ENCODE results near the gene ZMIZ1.
"Not testable (repeated sequence)": the region's sequence is repeated elsewhere in the genome, so short reads cannot be mapped to it uniquely, and the experiment has no call there.

ZMIZ1 gene

DNA sequence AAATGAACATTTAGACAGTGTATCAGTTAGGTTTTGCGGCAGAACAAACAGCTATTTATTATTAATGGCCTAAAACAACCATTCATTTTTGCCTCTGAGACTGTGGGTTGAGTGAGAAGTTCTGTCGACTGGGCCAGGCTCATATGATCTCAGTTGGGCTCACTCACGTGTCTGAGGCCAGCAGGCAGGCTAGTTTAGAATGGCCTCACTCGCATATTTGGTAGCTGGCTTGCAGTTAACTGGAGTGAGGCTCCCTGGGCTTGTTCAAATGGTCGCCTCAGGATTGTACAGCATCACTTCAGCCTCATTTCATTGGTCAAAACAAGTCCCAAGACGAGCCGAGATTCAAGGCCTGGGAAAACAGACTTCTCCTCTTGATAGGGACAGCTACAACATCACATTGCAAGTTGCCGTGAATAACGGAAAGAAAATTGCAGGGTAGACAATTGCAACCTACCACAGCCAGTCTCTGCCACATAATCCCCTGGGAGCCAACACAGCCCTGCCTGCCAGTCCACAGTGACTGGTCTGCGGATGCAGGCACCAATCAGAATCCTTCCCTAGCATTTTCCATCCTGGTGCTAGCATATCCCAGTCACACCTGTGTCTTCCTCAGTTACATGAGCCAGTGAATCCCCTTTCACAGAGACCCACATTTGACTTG lies 255.4 kb downstream of the ZMIZ1 start:
- DNase-seq (ENCODE audit: low read depth) = no peak

- no peak for DNase-seq (ENCODE audit: low read depth)
Measured at GRCh38 chr10:79326361-79327089, 257.8 kb downstream of the ZMIZ1 start.

- DNase-seq (ENCODE audit: low read depth) = no peak
Measured at GRCh38 chr10:79327090-79327457, 258.3 kb downstream of the ZMIZ1 start.

DNA sequence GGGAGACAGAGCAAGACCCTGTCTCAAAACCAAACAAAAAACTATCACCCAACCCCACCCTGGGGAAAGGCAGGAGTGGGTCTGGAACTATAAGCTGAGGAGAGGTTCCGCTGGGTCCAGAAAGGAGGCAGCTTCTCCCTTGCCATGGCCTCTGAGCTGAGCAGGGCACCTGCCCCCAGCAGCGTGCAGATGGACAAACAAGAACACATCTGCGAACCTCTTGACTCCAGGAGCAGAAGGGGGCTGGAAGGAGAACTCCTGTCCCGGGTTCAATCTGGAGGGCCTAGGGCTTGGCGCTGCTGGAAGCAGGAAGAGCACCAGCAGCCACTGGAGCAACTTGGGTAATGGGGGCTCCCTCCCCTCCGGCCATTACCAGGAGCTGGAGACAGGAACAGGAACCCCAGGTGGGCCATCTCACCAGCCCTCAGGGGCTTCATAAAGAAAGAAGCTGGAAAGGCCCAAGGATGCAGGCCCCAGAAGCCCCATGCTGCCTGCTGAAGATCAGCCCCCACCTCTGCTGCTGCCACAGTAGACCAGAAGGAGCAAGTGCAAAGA lies 259.5 kb downstream of the ZMIZ1 start:
- no peak for DNase-seq (ENCODE audit: low read depth)

DNA sequence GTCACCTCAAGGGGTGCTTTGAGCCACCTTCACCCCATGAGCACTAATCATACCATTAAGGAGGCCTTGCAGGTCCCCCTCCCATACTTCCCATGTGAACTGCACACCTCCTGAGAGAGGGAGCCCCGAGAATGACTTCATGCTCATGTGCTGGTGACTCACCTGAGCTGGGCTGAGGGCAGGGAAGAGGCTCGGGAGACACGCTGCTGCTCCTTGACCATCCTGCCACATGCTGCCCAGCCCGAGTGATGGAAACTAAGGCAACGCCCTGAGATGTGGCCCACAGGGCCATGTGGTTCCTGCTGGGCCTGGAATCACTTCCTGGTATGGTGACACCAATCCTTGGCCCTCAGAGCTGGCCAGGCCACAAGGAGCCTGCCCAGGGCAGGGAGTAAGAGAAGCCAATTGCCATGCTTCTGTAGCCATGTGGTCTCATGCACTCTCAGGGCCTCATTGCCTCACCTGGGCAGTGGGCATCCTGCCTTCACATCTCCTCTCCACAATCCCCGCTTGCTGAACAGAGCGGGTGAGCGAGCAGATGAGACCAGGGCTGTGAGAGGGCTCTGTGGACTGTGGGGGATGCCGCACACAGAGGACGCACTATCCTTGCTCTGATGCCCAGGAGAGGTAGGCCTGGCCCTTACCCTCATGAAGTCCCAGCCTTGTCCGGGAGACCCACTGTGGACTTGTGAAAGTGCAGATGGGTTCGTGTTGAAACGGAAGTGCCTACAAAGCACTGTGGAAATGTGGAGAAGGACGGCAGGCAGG lies 260.2 kb downstream of the ZMIZ1 start:
- DNase-seq (ENCODE audit: low read depth) = no peak

GRCh38 chr10:79329529-79329928 lies 260.8 kb downstream of the ZMIZ1 start:
- no peak for DNase-seq (ENCODE audit: low read depth)

- no peak for DNase-seq (ENCODE audit: low read depth)
Measured at GRCh38 chr10:79331226-79331625, 262.5 kb downstream of the ZMIZ1 start.

DNA sequence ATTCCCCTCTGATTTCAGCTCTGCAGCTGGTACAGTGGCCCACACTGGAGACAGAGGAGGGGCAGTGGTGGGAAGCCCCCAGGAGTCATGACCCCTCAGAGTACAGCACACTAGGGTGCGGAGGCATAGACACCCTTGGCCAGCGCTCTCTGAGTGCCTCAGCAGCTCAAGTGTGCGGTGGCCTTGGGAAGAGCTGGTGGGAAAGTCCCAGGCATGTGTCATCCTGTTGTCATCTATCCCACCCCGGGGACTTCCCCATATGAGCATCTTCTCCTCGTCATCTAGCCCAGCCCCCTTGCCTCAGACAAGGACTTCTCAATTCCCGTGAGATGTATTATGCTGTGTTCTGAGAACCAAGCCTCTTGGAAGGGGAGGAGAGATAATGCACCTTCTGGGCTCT lies 262.9 kb downstream of the ZMIZ1 start:
- DNase-seq (ENCODE audit: low read depth) = peak; percentile 82

DNA sequence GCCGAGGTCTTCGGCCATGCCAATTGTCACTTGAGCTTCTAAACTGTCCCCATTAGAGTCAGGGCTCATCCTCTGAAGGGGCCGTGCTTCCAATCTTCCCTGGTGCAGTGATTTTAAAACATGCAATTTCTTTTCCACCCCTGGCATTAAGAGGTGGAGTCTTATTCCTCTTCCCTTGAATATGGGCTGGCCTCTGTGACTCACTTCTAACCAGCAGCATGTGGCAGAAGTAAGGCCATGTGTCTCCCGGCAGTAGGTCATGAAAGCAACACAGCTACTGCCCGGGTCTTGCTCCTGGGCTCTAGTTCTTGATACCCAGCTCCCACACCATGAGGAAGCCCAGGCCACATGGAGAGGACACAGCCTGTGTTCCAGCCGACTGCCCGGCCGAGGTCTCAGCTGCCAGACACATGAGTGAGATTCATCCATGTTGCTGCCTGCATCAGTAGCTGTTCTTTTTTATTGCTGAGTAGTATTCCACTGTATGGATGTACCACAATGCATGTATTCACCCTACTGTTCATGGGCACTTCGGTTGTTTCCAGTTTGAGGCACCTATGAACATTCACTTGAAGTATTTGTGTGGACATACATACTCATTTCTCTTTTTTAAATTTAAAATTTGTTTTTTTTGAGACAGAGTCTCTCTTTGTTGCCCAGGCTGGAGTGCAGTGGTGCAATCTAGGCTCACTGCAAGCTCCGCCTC lies 264.0 kb downstream of the ZMIZ1 start:
- DNase-seq (ENCODE audit: low read depth) = not testable (repeated sequence)

- no peak for DNase-seq (ENCODE audit: low read depth)
Measured at GRCh38 chr10:79333513-79333912, 264.7 kb downstream of the ZMIZ1 start.

DNA sequence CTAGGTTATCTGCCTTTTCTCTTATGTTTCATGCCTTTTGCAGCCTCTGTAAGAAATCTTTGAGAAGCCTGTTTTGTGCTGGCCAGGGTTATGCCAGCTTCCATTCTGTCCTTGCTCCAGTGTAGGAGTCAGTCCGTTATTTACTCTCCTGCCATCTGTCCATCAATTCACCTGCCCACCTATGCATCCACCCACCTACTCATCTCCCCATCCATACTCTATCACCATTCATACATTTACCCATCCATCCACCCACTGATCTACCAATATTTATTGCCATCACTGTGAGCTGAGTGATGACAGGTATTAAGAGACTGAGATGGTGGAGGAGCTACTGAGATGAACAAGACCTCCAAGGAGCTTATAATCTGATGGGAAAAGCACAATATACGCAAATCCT lies 265.8 kb downstream of the ZMIZ1 start:
- DNase-seq (ENCODE audit: low read depth) = no peak

DNA sequence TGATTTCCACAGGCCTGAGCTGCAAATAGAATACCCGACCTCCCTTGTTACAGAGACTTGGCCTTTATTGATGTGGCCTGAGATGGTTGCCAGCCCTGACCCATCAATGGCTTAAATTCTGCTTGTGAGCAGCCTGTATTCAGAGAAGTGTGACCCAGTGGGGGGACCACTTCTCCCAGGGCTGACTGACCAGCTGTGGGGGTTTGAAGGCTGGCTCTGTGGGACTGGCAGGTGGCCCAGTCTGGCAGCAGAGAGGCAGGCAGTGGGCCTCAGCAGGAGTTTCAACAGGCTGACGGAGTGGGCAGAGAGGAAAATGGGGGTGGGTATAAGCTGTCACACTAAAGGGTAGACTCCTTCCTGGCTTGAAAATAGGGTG lies 266.3 kb downstream of the ZMIZ1 start:
- no peak for DNase-seq (ENCODE audit: low read depth)

DNA sequence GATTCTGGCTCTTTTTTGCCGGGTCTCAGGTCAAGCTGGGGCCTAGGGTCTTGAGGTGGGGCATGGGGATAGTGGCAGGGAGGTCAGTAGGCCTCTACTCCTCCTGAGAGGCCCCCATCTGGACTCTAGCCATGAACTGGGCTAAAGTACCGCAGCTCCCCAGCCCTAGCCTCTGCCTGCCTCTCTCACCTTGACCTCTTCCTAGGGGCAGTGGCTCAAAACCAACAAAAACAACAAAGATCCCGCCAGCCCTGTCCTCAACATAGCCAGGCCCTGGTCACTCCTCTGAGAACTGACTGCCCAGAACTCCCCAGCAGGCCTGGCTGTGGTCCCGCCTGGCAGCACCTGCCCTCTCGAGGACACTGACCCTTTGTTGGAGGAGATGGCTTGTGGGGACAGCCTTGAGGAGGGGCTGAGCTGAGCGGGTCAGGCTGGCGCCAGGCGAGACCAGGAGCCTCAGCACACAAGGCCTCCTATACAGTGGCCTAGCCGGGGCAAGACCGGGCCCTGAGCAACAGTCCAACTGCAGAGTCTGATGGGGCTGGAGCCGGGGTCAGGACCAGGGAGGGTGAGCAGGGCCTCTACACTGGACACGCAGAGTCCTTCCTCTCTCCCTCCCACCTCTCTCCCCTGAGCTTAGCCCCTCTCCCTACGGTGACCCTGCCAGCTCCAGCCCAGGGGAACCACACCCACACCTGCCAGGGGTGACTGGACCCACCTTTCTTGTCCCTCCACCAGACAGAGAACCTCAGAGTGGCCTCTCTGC lies 266.9 kb downstream of the ZMIZ1 start:
- no peak for DNase-seq (ENCODE audit: low read depth)

DNA sequence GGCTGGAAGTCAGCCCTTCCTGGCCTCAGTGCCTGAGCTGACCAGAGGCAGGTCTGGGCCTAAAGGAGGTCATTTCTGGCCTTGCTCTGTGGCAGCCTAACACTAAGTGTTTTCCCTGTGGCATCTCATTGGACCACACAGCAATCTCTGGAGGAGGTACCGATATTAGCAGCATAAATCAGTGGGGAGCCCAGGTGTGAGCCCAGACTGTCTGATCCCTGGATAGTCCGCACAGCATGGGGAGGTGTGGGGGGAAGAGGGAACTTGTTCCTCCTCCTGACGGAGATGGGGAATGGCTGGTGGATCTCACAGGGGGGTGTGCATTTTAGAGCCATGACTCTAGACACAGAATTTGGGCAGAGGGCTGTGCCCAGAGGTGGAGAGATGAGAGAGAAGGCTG lies 267.5 kb downstream of the ZMIZ1 start:
- no peak for DNase-seq (ENCODE audit: low read depth)

- DNase-seq (ENCODE audit: low read depth) = no peak
Measured at GRCh38 chr10:79336739-79337138, 268.0 kb downstream of the ZMIZ1 start.

DNA sequence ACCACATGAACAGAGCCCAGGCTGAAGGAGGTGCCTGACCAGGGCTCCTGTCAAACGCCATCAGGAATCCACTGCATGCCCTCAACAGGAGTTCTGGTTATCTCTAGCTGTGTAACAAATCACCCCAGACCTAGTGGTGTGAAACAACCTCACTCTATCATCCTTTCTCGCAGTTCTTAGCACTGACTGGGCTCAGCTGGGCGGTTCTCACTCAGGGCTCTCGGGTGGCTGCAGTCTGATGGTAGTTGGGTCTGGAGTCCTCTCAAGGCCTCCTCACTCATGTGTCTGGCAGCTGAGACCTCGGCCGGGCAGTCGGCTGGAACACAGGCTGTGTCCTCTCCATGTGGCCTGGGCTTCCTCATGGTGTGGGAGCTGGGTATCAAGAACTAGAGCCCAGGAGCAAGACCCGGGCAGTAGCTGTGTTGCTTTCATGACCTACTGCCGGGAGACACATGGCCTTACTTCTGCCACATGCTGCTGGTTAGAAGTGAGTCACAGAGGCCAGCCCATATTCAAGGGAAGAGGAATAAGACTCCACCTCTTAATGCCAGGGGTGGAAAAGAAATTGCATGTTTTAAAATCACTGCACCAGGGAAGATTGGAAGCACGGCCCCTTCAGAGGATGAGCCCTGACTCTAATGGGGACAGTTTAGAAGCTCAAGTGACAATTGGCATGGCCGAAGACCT lies 269.2 kb downstream of the ZMIZ1 start:
- DNase-seq (ENCODE audit: low read depth) = not testable (repeated sequence)

DNA sequence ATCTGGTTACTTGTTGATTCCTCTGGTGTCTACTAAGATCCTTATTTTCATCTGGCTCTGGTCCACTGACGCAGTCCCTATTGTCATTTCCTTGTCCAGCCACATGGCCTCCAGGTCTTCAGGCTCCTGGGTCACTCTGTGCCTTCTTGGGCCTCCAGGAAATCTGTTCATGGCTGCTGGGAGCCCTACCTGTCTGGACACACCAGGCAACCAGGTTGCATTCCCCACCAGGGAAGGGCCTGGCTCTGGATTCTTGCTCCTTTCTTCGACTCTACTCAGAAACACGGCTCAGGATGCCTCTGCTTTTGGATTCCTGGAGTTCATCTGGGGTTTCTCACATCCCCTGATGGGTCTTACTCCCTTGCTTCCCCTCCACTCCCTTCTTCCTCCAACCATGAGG lies 270.5 kb downstream of the ZMIZ1 start:
- no peak for DNase-seq (ENCODE audit: low read depth)

DNA sequence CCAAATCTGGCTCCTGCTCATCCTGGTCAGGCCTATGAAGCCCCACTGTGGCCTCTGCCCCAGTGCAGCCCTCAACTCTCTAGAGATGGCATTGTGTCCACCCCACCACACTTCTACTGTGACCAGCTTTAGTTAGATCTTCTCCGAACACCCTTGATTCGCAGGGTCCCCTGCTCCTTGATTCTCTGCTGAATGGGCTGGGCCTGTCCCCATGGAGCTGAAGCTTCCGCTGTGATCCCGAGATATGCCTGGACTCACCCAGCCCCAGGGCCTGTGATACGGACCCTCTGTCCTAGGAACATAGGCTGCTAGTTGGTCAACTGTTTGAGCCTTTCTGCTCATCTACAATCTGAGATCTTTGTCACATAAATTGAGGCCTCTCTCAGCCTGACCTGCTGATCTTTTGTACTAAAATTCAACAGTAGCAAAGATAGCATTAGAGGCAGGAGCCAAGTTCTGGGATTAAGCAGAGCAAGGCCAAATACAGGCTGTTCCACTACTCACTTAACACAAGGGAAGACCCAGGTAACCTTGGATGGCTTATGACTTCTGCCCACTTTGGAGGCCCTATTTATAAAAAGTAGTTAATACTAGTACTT lies 272.0 kb downstream of the ZMIZ1 start:
- no peak for DNase-seq (ENCODE audit: low read depth)

GRCh38 chr10:79342295-79342761 lies 273.6 kb downstream of the ZMIZ1 start:
- no peak for DNase-seq (ENCODE audit: low read depth)

- no peak for DNase-seq (ENCODE audit: low read depth)
Measured at GRCh38 chr10:79342811-79343561, 274.2 kb downstream of the ZMIZ1 start.
